ENCODE data around the gene AJAP1. TPM values are rescaled to one million over a fixed set of nuclear protein-coding genes. Genes with fewer than 3 reads are reported as not detected.

AJAP1 gene
- total RNA-seq, 1 donor from 2014 or later, result 0.46 TPM

GRCh38 chr1:4653328-4653660 is 1.1 kb upstream of the AJAP1 start:
- no peak for TF ChIP-seq CTCF (IDR thresholded peaks at IDR 0.05; ENCODE audit: unreplicated experiment)
- Mint-ChIP-seq H3K4me1 (ENCODE audit: low read depth) (peaks cover 9% of the 10 kb centered on the region), H3K9me3 (ENCODE audit: low read depth) (no peaks in the 10 kb centered on the region), H3K27me3 (peaks cover 35% of the 10 kb centered on the region), H3K36me3 (ENCODE audit: insufficient read depth) (no peaks in the 10 kb centered on the region), H3K4me3 (ENCODE audit: low read depth) (no peak overlapping the region), H3K27ac (no peak overlapping the region)
- DNase-seq (ENCODE audit: low spot score, unreplicated experiment), result no peak

GRCh38 chr1:4654764-4655673 is 610 bp downstream of the AJAP1 start:
- no peak for DNase-seq (ENCODE audit: low spot score, unreplicated experiment)
- Mint-ChIP-seq H3K36me3 (ENCODE audit: insufficient read depth) (no peaks in the 10 kb centered on the region), H3K4me3 (ENCODE audit: low read depth) (peak overlapping the region; percentile 24), H3K4me1 (ENCODE audit: low read depth) (peaks cover 21% of the 10 kb centered on the region), H3K9me3 (ENCODE audit: low read depth) (no peaks in the 10 kb centered on the region), H3K27me3 (peaks cover 52% of the 10 kb centered on the region), H3K27ac (no peak overlapping the region)
- peak; percentile 11 for TF ChIP-seq CTCF (IDR thresholded peaks at IDR 0.05; ENCODE audit: unreplicated experiment)

DNA sequence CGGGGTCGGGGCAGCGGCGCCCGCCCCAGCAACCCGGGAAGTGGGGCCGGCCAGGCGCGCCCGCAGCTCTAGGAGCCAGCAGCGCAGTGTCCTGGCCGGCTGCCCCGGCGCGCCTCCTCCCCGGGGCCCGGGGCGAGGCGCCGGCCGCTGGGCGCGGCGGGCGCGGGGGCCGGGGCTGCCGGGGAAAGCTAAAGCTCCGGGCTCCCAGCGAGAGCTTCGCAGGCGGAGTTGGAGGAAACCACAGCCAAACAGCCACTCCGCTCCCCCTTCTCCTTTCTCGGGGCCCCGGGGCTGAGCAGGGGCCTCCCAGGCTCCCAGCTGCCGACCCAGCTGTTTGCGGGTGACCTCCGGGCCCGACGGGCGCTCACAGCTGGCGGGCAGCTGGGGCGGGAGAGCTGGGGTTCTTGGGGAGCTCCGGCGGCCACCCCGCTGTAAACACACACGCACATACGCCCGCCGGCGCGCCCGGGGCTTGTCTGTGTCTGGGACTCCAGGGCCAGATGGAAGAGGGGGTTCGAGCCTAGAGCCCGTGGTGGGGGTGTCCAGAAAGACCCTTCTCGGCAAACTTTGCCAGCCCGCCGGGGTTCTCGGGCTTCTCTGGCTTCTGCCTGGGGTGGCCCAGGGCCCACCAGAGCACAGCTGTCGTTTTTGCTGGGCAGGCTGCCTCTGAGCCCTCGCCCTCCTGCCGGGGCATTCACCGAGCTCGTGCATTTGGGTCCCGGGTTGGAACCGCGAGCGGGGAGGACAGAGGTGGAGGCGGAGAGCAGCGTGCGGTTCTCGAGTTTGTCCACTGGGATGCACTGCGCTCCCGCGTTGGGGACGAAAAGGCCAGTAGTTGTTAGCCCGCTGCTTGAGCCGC is 1.5 kb downstream of the AJAP1 start:
- Mint-ChIP-seq H3K27me3 (peaks cover 57% of the 10 kb centered on the region), H3K36me3 (ENCODE audit: insufficient read depth) (no peaks in the 10 kb centered on the region), H3K4me1 (ENCODE audit: low read depth) (peaks cover 21% of the 10 kb centered on the region)

GRCh38 chr1:4656533-4657140 is 2.2 kb downstream of the AJAP1 start:
- H3K4me1 Mint-ChIP-seq (ENCODE audit: low read depth), result peaks cover 21% of the 10 kb centered on the region
- no peak for DNase-seq (ENCODE audit: low spot score, unreplicated experiment)
- no peak for TF ChIP-seq CTCF (IDR thresholded peaks at IDR 0.05; ENCODE audit: unreplicated experiment)
- H3K27ac Mint-ChIP-seq, result no peak overlapping the region
- H3K36me3 Mint-ChIP-seq (ENCODE audit: insufficient read depth), result no peaks in the 10 kb centered on the region
- peaks cover 57% of the 10 kb centered on the region for H3K27me3 Mint-ChIP-seq
- no peaks in the 10 kb centered on the region for H3K9me3 Mint-ChIP-seq (ENCODE audit: low read depth)
- peak overlapping the region; percentile 60 for H3K4me3 Mint-ChIP-seq (ENCODE audit: low read depth)

More for the DNA sequence above, 1.5 kb downstream of the AJAP1 start:
- no peaks in the 10 kb centered on the region for H3K9me3 Mint-ChIP-seq (ENCODE audit: low read depth)
- peak overlapping the region; percentile 60 for H3K4me3 Mint-ChIP-seq (ENCODE audit: low read depth)
- no peak overlapping the region for H3K27ac Mint-ChIP-seq
- TF ChIP-seq CTCF (IDR thresholded peaks at IDR 0.05; ENCODE audit: unreplicated experiment), result peak; percentile 83
- peak; percentile 50 for DNase-seq (ENCODE audit: low spot score, unreplicated experiment)

- no peak for DNase-seq (ENCODE audit: low spot score, unreplicated experiment)
- peaks cover 21% of the 10 kb centered on the region for H3K4me1 Mint-ChIP-seq (ENCODE audit: low read depth)
- H3K4me3 Mint-ChIP-seq (ENCODE audit: low read depth), result no peak overlapping the region
- H3K27me3 Mint-ChIP-seq, result peaks cover 58% of the 10 kb centered on the region
- H3K9me3 Mint-ChIP-seq (ENCODE audit: low read depth), result no peaks in the 10 kb centered on the region
- no peak overlapping the region for H3K27ac Mint-ChIP-seq
- no peak for TF ChIP-seq CTCF (IDR thresholded peaks at IDR 0.05; ENCODE audit: unreplicated experiment)
- no peaks in the 10 kb centered on the region for H3K36me3 Mint-ChIP-seq (ENCODE audit: insufficient read depth)
These were observed 2.9 kb downstream of the AJAP1 start for GRCh38 chr1:4657244-4657789.

Measured in progenitor cell of endocrine pancreas (in vitro differentiated cells).